Measurements from ENCODE around the gene LFNG.

DNA sequence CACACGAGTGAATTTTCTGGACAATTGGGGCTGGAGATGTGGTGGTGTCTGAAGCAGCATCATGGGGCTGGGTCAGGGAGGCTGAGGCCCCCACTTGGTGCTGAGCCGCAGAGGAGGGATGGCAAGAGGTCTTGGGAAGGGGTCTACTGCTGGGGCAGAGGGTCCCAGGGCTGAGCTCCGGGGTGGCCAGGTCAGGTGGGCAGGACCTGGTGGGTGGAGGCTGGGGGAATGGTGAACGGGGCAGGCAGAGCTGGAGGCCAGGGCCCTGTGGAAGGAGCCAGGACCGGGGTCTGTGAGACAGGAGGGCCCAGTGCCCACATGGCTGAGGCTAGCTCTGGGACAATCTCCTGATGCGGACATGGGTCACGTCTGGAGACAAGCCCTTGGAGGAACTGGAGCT, 20.4 kb upstream of the LFNG start:
- TF ChIP-seq ELF4 (IDR thresholded peaks at IDR 0.05) (no peak), BHLHE40 (IDR thresholded peaks at IDR 0.05; ENCODE audit: borderline replicate concordance) (no peak), ZNF384 (IDR thresholded peaks at IDR 0.05) (no peak), NFRKB (IDR thresholded peaks at IDR 0.05) (no peak), SP1 (IDR thresholded peaks at IDR 0.05) (no peak), SUZ12 (IDR thresholded peaks at IDR 0.05) (no peak), HDGF (IDR thresholded peaks at IDR 0.05; ENCODE audit: borderline replicate concordance) (no peak), CTBP1 (IDR thresholded peaks at IDR 0.05; ENCODE audit: borderline replicate concordance) (no peak), FOXM1 (IDR thresholded peaks at IDR 0.05; ENCODE audit: borderline replicate concordance) (no peak), TARDBP (IDR thresholded peaks at IDR 0.05) (no peak), FOXA1 (IDR thresholded peaks at IDR 0.05) (no peak), ARNT (IDR thresholded peaks at IDR 0.05) (no peak)
- TF ChIP-seq, protein P1, sequence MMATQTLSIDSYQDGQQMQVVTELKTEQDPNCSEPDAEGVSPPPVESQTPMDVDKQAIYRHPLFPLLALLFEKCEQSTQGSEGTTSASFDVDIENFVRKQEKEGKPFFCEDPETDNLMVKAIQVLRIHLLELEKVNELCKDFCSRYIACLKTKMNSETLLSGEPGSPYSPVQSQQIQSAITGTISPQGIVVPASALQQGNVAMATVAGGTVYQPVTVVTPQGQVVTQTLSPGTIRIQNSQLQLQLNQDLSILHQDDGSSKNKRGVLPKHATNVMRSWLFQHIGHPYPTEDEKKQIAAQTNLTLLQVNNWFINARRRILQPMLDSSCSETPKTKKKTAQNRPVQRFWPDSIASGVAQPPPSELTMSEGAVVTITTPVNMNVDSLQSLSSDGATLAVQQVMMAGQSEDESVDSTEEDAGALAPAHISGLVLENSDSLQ (IDR thresholded peaks at IDR 0.05) = no peak

Measured in HEK293T (cell line).